Activated CD4-positive, alpha-beta T cell treated with anti-CD3 and anti-CD28 coated beads, Interleukin-2, amount 50 U/mL, for 24 hours (primary cell): ENCODE data around the gene STPG2.
"Not testable (repeated sequence)": the region's sequence is repeated elsewhere in the genome, so short reads cannot be mapped to it uniquely, and the experiment has no call there.

Experiments used
- DNase-seq, 2 donors: peaks; one replicate each; pipeline ENCODE4 v3.0.0-alpha.2; 2020; ENCODE audit warnings: low read depth in 1 of 2, low spot score in 1 of 2

The STPG2 gene

GRCh38 chr4:97952763-97953162 is 190.5 kb downstream of the STPG2 start:
- no peak for DNase-seq

- no peak for DNase-seq
Observed at GRCh38 chr4:97950836-97951235, 192.4 kb downstream of the STPG2 start.

- no peak for DNase-seq
Observed at GRCh38 chr4:97942951-97943350, 200.3 kb downstream of the STPG2 start.

- DNase-seq, result no peak
Observed at GRCh38 chr4:97942137-97942536, 201.1 kb downstream of the STPG2 start.

GRCh38 chr4:97938141-97938540 is 205.1 kb downstream of the STPG2 start:
- no peak for DNase-seq

- DNase-seq, result no peak
Observed at GRCh38 chr4:97924341-97924958, 218.8 kb downstream of the STPG2 start.

GRCh38 chr4:97923096-97923495 is 220.2 kb downstream of the STPG2 start:
- DNase-seq, result no peak

- no peak for DNase-seq
Observed at GRCh38 chr4:97917115-97917514, 226.2 kb downstream of the STPG2 start.

- no peak for DNase-seq
Observed at GRCh38 chr4:97912156-97912555, 231.1 kb downstream of the STPG2 start.

GRCh38 chr4:97911236-97911906 is 231.9 kb downstream of the STPG2 start:
- no peak for DNase-seq

GRCh38 chr4:97910005-97910404 is 233.3 kb downstream of the STPG2 start:
- DNase-seq, result no peak

GRCh38 chr4:97903436-97904189 is 239.7 kb downstream of the STPG2 start:
- DNase-seq, result not testable (repeated sequence)

GRCh38 chr4:97900229-97900628 is 243.0 kb downstream of the STPG2 start:
- no peak for DNase-seq

- no peak for DNase-seq
Observed at GRCh38 chr4:97892592-97893266, 250.5 kb downstream of the STPG2 start.

- no peak for DNase-seq
Observed at GRCh38 chr4:97879942-97880341, 263.3 kb downstream of the STPG2 start.

GRCh38 chr4:97868097-97868496 is 275.2 kb downstream of the STPG2 start:
- DNase-seq, result no peak

- no peak for DNase-seq
Observed at GRCh38 chr4:97867557-97868091, 275.7 kb downstream of the STPG2 start.

GRCh38 chr4:97866821-97867556 is 276.3 kb downstream of the STPG2 start:
- DNase-seq, result no peak

GRCh38 chr4:97851115-97851514 is 292.2 kb downstream of the STPG2 start:
- no peak for DNase-seq

GRCh38 chr4:97845758-97846157 is 297.5 kb downstream of the STPG2 start:
- DNase-seq, result no peak

- DNase-seq, result no peak
Observed at GRCh38 chr4:97841512-97841911, 301.8 kb downstream of the STPG2 start.
